HG03280 (cell line): ENCODE results near the gene STAM2.
"Not testable (repeated sequence)": the region's sequence is repeated elsewhere in the genome, so short reads cannot be mapped to it uniquely, and the experiment has no call there.

Experiments
- ATAC-seq: cut with Tn5 transposase; IDR thresholded peaks from one replicate; pipeline ENCODE4 v1.9.1; 2021; ENCODE audit warnings: mild to moderate bottlenecking, moderate library complexity; ENCODE audit not compliant: unreplicated experiment

Gene STAM2

DNA sequence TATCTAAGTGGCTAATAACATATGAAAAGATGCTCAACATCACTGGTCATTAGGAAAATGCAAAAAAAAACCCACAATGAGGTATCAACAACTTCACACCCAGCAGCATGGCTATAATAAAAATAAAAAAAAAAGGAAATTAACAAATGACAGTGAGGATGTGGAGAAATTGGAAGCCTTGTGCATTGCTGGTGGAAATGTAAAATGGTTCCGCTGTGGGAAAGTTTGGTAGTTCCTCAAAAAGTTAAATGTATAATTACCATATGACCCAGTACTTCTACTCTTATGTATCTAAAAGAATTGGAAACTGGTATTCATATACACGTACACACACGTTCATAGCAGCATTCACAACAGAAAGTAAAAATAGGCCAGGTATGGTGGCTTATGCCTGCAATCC lies 61.2 kb downstream of the STAM2 start:
- ATAC-seq: no peak

- ATAC-seq: not testable (repeated sequence)
Observed at GRCh38 chr2:152107140-152107539, 68.4 kb downstream of the STAM2 start.

DNA sequence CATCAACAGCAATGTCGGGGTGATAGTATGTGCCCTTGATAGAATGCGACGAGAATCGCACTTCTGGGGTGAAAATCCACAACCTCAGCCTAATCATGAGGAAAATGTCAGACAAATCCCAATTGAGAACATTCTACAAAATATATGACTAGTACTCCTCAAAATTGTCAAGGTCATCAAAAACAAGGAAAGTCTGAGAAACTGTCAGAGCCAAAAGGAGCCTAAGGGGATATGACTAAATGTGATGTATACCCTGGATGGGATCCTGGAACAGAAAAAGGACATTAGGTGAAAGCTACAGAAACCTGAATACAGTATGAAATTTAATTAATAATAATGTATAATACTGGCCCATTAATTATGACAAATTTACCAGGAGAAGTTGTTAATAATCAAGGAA lies 69.1 kb downstream of the STAM2 start:
- no peak for ATAC-seq

DNA sequence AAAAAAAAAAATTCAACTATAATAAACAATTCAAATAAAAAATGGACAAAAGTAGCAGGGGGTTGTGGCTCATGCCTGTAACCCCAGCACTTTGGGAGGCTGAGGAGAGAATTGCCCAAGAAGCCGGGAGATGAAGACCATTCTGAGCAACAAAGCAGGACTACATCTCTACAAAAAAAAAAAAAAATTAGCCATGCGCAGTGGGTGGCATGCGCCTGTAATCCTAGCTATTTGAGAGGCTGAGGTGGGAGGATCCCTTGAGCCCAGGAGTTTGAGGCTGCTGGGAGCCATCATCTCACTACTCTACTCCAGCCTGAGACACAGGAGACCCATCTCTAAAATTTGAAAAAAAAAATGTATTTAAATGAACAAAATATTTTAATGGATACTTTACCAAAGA lies 72.3 kb downstream of the STAM2 start:
- ATAC-seq: no peak

DNA sequence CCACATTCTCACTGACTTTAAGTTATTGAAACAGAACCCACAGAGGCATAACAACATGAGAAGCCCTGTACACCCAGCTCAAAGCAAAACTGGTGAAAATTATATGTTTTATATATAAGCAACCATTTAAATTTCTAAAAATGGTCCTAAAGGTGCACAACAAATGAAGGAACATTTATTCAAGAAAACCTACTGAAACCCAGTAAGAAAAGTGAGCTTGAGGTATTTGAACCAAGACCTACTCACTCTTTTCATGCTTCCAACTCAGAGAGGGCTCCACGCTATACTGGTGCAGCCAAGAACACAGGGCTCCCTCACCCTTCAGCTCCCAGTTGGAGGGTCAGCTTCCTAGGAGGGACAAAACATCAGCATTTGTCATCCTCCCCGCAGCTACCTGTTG lies 74.6 kb downstream of the STAM2 start:
- no peak for ATAC-seq

DNA sequence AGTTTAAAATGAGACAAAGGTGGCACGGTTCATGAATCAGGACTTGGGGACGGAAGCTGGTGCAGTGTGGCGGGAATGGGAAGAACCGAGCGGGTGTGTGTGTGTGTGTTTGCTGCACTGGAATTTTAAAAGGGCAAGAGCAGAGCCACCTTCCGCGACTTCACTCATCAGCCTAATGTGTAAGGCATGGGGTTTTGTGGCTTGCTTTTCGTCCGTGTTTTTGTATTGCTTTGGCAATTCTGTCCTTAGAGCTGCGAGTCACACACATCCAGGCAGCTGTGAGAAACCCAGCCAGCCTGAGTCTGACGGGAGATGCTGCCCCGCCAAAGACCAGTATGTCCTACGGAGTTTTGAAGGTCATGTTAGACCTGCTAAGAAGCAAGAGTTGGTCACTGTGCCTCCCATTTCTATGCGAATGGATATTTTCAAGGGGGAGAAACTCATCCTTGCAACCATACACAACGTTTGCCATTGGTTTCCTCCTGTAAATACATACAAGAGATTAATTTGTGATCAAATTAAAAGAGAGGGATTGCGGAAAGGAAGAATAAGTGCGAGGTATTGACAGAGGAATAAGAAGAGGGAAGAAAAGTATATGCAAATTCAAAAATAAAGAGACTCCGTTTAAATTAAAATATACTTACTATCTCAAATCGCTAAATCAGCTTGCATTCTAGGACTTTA lies 76.1 kb downstream of the STAM2 start:
- no peak for ATAC-seq

DNA sequence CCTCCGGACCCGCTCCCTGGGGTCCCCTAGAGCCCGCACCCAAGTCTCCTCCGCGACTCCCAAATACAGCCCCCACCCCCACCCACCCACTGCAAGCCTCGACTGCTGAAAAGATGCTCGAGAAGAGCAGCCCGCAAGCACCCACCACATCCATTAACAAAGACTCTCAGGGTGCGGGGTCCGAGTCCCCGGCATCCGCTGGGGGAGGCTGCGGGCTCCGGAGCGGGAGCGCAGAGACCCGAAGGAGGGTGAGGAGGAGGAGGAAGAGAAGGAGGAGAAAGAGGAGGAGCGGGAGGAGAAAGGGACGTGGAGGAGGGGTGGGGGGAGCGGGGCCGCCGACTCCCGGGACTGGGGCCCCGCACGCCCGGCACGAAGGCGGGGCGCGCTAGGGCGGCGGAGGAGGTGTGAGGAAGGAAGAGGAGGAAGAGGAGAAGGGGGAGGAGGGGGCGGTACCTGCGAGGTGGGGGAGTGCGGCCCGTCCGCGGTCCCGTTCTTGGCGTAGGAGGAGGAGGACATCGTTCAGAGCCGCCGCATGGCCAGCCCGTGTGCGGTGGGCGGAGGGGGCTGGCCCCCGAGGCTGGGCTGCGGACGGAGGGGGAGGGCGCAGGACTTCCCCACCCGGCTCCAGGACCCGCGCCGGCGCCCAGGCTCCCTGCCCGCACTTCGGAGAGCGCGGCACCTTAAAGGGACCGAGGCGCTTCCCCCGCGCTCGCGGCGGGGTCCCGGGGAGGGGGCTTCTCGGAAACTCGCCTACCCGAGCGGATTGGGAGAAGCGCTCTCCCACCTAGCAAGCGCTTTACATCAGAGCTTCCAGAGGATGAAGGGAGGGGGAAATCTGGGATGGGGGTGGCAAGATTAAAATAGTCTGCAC lies 76.8 kb downstream of the STAM2 start, which contains the start of gene CACNB4:
TSS of gene CACNB4 (minus strand) at position 549 of the 871 bp plus-strand sequence.
- no peak for ATAC-seq

DNA sequence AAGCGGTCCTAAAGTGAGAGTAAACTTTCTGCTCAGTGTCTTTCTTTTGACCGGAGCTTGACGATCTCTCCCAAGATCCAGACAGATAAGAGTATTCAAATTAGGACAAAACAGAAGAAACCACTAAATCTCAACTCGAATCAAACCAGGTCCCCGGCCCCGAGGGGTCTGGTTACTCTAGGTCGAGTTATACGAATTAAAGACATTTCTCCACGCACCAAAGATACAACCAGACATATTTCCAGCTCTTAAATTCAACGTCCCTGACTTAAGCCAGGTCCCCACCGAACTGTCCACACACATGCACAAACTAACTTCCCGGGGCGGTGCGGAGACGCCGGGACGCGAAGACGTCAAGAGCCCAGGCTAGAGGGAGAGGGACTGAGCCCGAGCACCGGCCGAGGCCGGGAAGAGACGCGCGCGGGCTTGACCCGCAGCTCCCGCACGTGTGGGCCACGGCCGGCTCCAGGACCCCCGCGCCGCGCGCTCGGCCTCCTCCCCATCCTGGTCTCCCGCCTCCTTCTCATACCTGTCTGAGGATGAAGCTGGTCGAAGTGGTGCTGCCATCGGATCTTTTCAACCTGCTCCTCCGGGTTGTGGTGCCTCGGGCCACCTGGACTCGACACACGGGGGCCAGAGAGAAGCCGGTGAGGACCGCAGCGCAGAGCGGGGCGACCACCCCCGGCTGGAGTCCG lies 77.6 kb downstream of the STAM2 start:
- ATAC-seq: no peak

GRCh38 chr2:152097290-152097800 lies 78.2 kb downstream of the STAM2 start:
- ATAC-seq: no peak

DNA sequence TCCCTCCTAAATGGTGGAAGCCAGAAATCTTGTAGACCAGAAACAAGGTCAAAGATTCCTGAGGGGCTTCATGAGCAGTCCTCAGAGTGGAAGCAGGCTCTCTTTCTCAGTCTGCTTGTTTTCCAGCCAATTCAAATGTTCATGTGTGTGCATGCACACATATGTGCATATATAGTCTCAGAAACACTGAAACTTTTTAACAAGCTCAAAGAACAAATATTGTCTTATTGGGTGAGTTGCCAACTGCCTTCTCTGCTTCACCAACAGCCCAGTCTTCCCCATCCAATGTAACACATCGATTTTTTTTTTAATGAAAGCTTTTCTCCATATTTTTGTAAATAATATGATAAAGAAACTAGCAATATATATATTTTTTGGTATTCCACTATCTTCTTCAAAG lies 80.4 kb downstream of the STAM2 start:
- no peak for ATAC-seq

DNA sequence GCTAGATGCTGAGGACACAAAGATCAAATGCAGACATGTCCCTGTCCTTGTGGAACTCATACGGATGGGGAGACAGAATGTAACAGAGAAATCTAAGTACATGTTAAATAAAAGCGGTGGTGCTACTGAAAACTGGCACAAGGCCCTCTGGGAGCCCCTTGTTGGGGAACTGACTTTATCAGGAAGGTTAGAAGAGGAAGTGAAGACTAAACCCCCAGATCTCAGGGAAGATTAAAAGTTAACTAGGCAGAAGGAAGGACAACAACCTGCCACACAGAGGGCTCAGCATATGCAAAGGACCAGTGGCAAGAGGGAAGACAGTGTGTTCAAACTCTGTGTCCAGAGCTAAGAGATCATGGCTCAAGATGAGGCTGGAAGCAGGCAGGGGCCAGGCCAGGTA lies 81.5 kb downstream of the STAM2 start:
- no peak for ATAC-seq

DNA sequence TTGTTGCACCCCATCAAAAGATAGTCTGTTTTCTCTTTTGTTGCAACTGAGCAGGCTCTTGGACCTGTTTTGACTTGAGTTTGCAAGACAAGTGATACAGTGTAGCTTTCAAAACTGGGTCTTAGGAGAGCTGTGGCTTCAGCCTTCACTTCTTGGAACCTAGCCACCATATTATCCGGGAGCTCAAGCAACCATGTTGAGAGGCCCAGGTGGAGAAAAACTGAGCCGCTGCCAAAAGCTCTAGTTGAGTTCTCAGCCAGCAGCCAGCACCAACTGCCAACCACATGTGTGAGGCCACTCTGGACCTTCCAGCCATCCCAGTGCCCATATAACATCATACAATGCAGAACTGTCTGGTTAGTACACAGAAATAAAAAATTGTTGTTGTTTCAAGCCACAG lies 82.1 kb downstream of the STAM2 start:
- no peak for ATAC-seq

DNA sequence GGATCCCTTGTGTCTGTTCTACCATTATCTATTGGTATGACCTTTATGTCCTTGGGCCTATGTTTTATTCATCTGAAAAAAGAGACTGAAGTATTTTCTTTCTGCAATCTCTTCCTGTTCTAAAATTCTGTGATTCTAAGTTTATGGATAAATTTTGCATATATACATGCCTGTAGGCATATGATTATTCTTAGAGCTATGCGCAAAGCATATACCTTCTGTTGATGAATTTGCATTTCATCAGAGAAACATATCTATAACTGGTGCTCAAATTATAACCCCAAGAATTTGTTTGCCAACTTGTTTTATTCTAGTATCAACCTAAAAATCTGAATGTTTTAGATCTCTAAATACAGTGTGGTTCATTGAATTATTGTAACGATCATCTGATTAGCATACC lies 83.5 kb downstream of the STAM2 start:
- ATAC-seq: no peak

DNA sequence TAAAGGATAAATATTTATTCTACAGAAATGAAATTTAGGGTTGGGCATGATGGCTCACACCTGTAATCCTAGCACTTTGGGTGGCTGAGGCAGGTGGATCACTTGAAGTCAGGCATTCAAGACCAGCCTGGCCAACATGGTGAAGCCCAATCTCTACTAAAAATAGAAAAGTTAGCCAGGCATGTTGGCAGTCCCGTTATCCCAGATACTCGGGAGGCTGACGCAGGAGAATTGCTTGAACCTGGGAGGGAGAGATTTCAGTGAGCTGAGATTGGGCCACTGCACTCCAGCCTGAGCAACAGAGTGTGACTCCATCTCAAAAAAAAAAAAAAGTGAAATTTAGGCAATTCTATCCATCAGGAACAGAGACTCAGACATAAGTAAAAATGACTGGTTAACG lies 84.8 kb downstream of the STAM2 start:
- ATAC-seq: not testable (repeated sequence)

DNA sequence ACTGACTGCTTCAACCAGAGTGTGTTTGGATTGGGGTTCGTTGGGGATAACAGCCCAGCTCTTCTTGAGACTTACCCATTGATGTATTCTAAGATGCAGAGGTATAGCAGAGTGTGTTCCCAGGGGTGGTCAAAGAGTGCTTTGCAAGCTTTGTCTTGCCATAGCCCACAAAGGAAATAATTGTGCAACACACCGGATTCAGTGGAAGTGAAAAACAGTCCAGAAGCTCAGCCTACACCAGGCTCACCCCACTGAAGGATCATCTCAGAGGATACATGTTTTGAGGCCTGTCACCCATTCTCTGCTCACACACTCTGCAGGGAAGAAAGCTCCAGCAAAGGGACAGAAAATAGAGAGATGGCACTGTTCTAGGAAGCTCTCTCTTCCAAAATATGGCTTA lies 86.3 kb downstream of the STAM2 start:
- no peak for ATAC-seq

DNA sequence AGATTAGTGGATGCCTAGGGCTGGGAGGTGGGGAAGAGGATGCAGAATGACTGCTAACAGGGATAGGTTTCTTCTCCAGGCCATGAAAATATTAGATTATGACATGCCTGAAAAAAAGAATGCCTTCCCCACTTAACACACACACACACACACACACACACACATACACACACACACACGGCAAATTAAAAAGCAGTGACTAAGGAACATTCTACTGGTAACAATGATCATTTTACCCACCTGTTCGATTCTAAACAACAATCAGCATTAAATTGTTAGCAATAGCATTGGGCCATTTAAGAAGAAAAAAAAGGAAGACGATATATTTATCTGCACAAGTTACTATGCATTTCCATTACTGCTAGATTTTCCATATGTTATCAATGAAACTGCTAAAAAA lies 87.6 kb downstream of the STAM2 start:
- no peak for ATAC-seq

GRCh38 chr2:152086231-152086630 lies 89.3 kb downstream of the STAM2 start:
- no peak for ATAC-seq

DNA sequence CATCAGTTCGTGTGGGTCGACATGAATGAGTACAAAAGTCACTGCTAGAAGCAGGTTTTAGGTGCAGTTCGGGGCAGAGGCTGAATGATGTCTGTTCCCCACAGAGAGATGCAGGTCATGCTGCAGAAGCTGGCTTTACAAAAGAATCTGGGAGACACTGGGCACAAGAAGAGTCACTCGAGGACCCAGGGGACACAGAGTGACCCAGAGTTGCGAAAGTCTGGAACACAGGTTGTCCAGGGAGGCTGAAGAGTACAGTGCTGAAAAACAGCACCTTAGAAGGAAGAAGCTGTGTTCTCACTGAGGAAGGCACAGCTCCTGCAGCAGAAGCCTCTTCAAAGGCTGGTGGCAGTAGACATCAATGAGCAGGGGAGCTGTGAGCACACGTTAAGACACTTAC lies 91.5 kb downstream of the STAM2 start:
- no peak for ATAC-seq

GRCh38 chr2:152083202-152083875 lies 92.2 kb downstream of the STAM2 start:
- no peak for ATAC-seq

DNA sequence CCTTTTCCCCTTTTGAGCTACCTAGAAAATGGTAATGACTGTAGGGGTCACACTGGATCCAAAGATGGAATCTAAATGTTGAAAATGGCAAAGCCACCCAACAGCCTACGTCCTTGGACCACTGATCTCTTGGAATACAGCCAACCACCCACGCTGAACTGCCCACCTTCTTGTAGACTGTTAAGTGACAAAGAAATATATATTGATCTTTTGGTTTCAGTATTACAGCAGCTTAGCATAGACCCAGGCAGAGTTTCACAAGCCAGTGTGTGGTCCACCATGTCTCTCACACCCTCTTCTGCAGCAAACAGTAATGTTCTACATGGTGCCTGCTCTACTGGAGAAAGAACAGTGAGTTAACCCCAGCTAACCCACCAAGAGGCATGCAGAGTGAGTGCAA lies 96.9 kb downstream of the STAM2 start:
- no peak for ATAC-seq

DNA sequence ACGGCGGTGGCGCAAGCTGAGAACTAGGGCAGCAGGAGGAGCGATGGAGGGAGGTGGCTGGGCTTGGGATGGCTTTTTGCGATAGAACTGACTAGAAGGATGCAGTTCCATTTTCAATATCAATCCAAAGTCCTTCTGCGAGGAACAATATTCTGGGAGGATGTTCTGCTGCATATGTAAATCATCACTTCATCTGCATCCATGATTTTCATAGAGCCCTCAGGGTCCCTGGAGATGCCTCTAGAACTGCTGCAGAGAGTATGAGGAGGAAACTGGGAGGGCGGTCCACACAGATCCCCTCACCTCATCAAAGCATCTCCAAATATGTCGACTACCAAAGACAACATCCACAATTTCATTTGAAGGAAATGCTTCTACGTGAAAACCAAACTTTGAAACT lies 97.5 kb downstream of the STAM2 start:
- ATAC-seq: no peak
